ENCODE data around the gene LCE1F. TPM values are rescaled to one million over a fixed set of nuclear protein-coding genes. Genes with fewer than 3 reads are reported as not detected.

LCE1F gene, protein sequence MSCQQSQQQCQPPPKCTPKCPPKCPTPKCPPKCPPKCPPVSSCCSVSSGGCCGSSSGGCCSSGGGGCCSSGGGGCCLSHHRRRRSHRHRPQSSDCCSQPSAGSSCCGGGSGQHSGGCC
- total RNA-seq = not detected

DNA sequence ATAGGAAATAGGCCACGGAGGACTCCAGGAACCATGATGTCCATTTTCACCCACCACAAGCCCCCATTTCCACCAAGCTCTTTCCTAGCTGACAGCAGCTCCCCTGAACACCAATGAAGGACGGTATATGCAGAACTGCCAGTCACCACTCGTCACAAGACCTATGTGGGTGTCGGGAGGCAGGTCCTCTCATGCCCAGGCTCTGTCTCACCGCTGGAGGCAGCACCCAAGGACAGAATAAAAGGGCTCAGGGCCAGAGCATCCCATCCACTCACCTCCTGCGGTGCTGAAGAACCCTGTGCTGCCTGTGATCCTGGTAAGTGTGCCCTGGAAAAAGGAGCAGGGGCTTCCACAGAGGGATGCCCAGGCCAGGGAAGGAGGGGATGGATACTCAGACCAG lies at the start of gene LCE1F:
Gene LCE1F (plus strand): TSS at position 266 of the 400 bp plus-strand sequence. CDS start 1,232 bp downstream, outside the sequence.
- no peak for DNase-seq

DNA sequence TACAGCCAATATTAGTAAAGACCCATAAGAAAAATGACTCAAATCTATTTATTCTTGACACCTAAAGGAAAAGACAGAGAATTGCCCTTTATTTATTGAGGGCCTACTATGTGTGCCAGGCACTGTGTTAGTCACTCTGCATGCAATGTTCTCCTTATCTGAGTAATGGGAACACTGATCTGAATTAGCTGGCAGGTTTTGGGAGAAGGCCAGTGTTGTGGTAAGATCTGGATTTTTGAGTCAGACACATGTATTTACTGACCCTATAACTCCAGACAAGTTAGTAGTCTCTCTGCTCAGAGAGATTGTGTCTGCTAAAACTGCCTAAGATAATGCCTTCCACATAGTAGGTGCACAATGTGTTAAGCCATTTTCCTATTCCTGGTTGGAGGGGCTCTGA lies 49.7 kb upstream of the LCE1F start:
- DNase-seq = no peak

DNA sequence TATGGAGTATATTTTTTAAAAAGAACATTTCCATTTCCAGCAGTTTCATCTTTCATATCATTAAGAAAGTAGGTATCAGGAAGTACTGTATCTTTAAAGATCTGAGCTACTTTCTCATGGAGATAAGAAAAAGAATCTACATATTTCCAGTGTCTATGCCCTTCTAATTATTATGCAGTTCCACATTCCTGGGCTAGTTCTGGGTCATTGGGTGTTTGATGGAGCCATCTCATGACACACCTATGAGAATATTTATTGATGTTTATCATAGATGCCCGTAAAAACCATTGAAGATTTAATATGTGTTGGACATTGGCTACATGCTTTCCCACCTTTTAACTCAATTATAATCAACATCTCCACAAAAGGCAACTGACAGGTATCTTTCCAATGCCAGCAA lies 46.0 kb upstream of the LCE1F start:
- DNase-seq = no peak

DNA sequence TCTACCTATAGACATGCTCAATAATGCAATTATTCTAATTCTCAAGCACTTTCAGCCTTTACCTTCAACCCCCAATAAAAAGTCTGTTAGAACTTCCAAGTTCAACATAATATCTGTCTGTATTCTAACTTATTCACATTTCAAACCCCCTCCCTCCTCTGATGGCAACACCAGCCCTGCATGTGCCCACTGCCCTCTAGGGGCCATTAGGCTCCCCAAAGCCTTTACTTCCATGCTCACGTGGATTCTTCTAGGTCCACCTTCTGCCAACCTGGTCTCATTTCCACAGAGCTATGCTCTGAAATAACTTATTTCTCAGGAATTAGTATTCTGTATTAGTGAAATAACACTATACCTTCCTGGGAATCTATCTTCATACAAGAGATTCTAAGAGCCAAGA lies 39.3 kb upstream of the LCE1F start:
- DNase-seq = no peak

DNA sequence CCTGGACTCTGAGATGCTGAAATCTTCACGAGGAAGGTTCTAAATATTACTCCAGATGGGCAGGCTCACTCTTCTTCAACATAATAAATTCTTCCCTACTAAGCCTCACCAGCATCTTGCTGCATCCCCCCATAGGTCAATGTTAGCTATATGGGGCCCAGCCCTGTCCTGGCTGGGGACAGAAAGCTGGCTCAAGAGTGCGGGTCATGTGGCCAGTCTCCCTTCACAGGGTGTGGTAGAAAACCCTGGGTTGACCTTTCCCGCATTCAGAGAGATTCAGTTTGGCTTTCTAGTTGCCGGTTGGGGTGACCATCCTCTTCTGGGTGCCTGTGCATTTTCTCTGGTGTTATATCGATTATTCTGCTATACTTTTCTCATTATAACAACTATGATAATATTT lies 36.9 kb upstream of the LCE1F start:
- no peak for DNase-seq

DNA sequence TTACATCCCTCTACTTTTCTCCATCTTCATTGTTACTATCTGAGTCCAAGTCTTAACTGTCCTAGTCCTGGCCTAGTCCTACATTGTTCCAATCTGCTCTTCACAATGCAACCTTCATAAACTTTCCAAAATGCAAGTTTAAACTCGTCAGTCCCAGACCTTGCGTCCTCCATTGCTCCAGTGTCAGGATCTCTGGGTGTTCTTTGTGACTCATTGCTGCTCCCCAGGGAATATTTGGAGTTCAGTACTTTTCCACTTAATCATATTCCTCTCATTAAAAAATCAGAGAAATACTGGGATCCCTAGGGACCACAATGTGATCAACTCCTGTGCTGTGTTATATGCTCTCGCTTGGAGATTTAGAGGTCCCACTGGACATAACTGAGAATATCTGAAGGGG lies 35.1 kb upstream of the LCE1F start:
- DNase-seq = no peak

DNA sequence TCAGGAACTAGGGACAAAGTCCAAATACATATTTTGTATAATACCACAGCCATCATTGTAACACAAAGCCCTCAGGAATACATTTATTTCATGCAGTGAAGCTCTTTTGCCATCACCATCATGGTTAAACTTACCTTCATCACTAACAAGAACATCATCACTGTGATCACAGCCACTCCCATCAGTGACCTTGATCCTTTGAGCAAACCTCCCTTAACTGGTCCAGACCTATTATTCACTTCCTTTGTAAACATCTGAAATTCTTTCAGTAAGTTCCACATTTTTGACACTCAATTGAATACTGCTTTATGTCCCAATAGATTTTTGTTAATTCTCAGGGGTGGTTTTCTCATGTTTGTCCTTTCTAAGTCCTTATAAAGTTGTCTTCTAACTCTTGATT lies 33.3 kb upstream of the LCE1F start:
- no peak for DNase-seq

DNA sequence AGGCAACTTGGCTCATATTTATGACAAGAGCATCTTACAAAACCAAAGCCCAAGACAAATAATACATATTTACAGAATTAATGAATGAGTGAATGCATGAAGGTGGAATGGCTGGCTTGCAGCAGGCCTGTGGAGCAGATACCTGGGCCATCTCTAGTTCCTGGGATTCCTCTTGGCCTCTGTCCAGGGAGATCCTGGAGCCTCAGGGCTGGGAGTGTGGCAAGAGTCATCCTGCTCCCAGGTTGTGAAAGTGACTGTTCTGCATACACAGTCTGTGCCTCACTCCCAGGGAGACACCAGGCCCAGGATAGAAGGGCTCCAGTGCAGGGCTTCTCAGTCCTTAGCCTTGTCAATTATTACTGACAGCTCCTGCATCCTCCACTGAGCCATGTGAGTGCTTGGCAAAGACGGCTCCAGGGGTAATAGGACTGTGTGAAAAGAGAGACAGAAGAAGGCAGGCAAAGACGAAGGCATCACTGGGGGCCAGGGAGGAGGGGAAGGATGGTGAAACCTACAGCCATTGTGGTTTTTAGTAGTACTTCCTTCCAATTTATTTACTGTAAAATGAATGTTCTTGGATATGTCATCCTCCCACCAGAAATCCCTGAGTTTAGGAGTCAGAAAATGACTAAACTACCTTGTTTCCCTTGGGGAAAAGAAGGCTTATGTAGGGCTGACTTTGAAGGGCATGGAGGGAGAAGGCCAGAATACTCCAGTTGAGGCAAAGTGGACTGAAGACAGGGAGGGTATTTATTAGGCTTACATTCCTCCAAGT lies 31.4 kb upstream of the LCE1F start:
- DNase-seq = no peak

DNA sequence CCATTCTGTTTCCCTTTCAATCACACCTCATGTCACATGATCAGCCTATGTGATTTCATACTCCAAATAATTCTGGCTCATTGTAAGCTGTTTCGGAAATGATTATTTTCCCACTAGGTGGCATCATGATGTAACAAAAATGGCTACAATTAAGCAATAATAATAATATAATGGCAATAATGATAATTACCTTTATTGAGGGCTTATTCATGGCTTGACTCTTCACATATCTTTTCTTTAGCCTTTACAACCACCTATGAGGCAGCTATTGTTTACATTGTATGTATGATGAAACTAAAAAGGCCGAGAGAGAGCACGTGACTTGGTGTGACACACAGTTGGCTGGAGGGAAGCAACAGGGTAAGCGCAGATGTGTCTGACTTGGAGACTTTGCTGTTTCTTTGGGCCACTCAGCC lies 29.6 kb upstream of the LCE1F start:
- no peak for DNase-seq

DNA sequence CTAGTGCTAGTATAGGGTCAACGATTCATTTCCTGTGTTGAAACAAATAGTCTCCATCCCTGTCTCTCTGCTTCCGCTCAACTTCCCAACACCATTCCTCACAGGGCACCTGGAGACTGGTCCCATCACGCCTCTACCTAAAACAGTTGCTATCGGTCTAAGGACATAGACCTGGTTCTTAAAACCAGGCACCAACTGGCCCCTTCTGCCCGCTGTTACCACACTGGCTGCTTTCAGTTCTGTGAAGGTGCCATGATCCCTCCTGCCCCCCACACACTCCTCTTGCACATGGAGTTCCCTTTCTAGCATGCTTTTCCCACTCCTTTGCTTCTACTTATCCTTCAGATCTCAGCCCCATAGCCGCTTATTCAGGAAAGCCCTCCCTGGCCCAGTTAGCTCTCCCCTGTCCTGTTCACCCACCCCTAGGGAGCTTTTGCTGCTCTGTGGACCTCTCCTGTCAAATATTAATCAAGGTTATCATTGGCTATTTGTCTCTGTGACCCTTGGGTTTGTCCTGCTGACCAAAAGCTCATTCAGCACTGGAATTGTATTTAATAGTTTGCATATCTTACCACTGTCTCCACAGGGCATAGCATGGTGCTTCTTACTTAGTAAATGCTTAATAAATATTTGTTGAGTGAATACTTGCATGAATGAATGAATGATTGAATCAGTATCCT lies 29.0 kb upstream of the LCE1F start:
- no peak for DNase-seq

DNA sequence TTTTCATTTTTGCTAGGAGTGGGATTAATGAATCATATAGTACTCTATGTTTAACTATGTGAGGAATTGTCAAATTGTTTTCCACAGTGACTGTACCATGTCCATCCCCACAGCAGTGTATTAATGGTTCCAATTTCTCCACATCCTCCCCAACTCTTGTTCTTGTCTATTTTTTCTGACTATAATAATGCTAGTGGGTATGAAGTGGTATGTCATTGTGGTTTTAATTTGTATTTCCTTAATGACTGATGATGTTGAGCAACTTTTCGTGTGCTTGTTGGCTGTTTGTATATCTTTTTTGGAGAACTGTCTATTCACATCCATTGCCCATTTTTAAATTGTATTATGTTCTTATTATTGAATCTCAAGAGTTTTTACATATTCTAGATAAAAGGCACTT lies 27.1 kb upstream of the LCE1F start:
- DNase-seq = no peak

DNA sequence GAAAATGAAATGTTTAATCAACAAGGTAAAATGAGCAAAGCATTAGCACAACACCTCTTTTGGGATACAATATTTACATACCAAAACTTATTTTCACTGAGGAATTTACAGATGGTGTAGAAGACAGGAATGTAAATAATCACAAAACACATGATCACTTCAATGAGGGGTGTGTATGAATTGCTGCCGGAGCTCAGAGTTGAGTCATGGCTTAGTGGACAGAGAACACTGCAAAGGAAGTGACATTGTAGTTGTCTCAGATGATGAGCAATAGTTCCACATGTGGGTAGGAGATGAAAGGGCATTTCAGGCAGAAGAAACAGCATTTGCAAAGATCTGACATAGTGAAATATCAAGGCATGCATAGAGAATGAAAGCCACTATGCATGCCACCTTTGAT lies 22.7 kb upstream of the LCE1F start:
- no peak for DNase-seq

DNA sequence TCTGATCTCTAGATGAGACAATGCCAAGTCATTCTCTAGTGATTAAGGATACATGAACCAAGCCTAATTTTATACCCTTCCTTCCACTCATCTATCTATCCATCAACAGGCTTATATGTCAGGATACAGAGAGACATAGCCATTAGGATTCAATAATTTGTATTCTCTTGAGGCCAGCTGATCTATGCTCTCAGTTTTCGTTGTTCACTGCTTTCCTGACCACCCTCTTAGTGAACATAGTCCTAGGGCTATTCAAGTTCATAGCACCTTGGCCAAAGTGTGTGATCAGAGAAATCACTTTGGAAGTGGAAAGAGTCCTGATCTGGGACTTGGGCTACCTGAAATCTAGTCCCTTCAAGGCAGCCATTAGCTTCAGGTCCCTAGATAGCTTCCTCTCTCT lies 21.4 kb upstream of the LCE1F start:
- DNase-seq = no peak

DNA sequence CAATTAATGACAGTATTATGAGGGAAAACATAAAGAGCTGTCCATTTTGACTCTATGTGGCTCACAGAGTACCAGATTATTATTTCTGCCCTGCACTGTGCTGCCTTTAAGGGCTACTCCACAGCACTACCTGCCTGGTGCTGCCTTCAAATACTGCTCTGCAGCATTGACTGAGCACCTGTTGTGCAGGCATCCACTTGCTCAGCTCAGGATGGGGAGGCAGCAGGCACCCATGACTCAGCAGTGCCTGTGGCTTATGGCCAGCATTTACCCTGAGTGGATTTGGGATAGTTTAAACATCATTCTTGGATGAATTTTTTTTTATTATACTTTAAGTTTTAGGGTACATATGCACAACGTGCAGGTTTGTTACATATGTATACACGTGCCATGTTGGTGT lies 18.1 kb upstream of the LCE1F start:
- DNase-seq = no peak

DNA sequence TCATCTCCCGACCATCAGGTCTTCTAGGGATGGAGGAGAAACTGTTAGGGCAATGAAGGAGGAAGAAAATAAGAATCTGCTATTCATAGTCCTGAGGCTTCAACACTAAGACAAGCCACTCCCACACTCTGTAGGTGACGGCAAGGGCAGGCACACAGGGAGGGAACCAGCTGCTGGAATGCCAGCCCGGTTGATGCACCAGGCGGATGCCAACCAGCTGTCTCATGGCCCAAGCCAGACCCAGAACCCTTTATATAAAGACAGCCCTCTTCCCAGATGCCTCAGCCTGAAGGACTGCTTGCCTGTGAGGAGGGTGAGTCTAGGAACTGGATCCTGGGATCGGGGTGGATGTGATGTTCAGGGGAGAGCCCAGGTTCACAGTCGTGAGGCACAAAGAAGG lies 17.2 kb upstream of the LCE1F start, which contains the start of gene KPRP:
Gene KPRP (plus strand): TSS at position 279 of the 400 bp plus-strand sequence. CDS start 1,564 bp downstream, outside the sequence.
- DNase-seq = no peak

DNA sequence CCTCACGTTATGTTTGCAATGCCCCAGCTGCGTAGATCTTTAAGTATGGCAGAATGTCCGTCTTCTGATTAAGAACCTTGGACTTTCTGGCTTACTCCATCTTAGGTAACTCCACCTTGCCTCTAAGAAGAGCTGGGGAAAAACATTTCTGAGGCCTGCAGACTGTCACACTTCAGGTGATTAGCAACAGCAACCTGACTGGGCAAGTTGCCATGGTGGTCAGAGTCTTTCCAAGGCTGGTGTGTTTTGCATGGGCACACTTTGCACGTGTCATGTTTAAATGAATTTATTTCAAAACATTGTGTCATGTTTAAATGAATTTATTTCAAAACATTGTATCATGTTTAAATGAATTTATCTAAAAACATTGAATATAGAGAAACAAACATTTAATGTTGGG lies 16.3 kb upstream of the LCE1F start:
- no peak for DNase-seq

DNA sequence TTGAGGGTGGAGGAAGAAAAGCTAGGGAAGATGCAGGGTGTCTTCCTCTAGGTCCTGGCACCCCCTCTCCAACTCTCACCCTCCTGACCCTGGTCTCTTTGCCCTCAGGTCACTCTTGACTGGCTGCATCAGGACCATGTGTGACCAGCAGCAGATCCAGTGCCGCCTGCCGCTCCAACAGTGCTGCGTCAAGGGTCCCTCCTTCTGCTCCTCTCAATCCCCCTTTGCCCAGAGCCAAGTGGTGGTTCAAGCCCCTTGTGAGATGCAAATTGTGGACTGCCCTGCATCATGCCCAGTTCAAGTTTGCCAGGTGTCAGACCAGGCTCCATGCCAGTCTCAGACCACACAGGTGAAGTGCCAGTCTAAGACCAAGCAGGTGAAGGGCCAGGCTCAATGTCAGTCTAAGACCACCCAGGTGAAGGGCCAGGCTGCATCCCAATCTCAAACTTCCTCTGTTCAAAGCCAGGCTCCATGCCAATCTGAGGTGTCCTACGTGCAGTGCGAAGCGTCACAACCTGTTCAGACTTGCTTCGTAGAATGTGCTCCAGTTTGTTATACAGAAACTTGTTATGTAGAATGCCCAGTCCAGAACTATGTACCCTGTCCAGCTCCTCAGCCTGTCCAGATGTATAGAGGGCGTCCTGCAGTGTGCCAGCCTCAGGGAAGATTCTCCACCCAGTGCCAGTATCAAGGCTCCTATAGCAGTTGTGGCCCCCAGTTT lies 15.3 kb upstream of the LCE1F start:
- no peak for DNase-seq

DNA sequence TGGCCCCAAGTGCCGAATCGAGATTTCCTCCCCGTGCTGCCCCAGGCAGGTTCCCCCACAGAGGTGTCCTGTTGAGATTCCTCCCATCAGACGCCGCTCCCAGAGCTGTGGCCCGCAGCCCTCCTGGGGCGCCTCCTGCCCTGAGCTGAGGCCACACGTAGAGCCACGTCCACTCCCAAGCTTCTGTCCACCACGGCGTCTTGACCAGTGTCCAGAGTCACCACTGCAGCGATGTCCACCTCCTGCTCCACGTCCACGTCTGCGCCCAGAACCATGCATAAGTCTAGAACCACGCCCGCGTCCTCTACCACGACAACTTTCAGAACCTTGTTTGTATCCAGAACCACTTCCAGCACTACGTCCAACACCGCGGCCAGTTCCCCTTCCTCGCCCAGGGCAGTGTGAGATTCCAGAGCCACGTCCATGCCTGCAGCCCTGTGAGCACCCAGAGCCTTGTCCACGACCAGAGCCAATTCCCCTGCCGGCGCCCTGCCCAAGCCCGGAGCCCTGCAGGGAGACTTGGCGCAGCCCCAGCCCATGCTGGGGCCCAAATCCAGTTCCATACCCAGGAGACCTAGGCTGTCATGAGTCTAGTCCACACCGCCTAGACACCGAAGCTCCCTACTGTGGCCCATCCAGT lies 14.3 kb upstream of the LCE1F start:
- DNase-seq = no peak

DNA sequence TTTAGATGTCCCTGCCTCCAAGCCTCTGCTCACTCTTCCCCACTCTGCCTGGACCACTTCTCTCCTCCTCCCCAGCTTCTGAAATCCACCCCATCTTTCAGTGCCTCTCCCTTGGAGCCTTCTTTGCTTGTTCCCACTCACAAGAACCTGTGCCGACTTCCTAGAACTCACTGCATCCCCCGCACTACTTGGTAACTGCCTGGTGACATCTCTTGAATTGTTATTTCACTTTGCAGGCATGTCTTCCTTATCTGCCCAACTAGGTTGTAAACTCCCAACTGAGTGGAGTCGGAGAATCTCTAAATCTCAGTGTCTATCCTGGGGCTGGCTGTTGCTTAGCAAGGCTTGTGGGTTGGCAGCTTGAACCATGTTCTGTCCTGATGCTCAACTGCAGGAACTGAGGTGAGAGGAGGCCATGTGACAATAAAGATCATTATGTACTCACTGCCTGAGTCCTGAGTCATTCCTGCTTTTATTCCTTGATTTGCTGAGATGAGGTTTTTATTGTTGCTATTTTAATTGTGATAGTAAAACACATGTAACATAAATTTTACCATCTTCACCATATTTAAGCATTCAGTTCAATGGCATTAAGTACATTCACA lies 13.2 kb upstream of the LCE1F start:
- no peak for DNase-seq

DNA sequence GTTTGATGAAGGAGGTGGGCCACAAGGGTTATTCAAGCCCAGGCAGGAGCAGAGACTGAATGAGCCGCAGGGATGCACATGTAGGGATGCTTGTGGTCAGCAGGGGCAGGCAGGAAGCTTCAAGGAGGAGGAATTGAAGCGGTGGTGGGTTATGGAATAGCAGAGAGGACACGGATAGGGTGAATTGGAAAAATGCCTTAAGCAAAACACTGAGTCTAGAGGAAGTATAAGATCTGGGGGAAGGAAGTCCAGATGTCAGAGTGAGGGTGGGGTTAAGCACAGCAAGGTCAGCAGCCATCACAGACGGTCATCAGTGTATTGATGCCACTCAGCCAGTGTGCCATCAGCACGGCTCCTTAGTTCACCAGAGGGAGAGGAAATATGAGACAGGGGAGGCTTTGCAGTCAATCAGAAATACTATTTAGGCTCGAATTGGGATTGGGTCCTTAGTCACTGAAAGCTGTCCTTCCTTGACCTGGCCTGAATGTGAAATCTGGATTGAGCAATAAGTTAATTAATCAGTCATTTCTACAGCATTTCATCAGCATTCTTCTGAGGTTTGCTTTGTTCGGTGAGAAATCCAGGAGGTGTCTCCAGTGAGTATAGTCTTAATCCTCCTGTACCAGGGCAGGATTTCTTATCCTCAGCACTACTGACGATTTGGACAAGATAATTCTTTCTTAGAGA lies 6.0 kb upstream of the LCE1F start:
- DNase-seq = no peak

DNA sequence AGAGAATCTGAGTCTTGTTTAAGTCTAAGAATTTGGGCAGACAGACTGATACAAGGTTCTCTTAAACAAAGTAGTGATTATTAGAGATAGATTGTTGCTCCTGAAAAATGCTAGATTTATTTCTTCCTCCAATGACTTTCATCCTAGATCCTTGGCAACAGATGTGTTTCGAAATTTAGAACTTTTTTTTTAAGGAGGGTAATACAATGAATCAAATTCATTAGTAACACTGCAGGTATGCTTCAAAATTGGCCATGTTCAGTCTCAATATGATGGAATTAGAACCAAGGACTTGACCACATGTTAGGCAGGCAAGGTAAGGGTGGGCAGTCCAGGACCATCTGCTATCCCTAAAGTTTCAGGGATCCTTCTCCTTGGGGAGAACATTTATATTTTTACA lies 4.5 kb upstream of the LCE1F start:
- no peak for DNase-seq

DNA sequence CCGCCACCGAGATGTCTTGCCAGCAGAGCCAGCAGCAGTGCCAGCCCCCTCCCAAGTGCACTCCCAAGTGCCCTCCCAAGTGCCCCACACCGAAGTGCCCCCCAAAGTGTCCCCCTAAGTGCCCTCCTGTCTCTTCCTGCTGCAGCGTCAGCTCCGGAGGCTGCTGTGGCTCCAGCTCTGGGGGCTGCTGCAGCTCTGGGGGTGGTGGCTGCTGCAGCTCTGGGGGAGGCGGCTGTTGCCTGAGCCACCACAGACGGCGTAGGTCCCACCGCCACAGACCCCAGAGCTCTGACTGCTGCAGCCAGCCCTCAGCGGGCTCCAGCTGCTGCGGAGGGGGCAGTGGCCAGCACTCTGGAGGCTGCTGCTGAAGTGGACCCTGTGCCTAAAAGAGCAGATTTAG lies 1.4 kb downstream of the LCE1F start:
- no peak for DNase-seq

Data from effector CD4-positive, alpha-beta T cell (primary cell).